Inflammatory macrophage (primary cell): ENCODE results near the gene HYAL2.

Experiments
- DNase-seq, 2 donors: peaks; one replicate each; pipeline ENCODE4 v3.0.0-alpha.2; 2020 to 2022

HYAL2 gene

DNA sequence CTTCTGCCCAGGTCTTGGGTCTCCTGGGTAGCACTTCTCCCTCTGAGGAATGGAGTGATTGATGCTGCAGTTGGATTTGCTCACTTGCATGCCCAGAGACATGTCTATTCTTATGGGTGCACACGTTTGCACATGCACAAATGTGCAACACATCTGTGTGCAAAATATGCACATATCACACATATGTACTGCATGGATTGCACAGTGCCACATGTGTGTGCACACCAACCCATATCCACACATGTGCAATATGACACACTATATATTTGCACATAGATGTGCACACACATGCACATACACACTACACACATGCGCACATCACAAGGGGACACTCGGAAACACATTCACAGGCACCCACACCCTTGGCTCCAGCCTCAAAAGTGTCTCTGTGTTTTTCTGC, 54.3 kb downstream of the HYAL2 start:
- no peak for DNase-seq
